Stimulated activated CD4-positive, alpha-beta T cell treated with anti-CD3 and anti-CD28 coated beads, TNF-alpha, amount 100 ng/mL, for 48 hours (primary cell): ENCODE measurements around the gene KRT12.

Source experiments
- DNase-seq, 3 donors: peaks; one replicate each; pipeline ENCODE4 v3.0.0-alpha.2; 2020; ENCODE audit warnings: low read depth in 3 of 3

The KRT12 gene

DNA sequence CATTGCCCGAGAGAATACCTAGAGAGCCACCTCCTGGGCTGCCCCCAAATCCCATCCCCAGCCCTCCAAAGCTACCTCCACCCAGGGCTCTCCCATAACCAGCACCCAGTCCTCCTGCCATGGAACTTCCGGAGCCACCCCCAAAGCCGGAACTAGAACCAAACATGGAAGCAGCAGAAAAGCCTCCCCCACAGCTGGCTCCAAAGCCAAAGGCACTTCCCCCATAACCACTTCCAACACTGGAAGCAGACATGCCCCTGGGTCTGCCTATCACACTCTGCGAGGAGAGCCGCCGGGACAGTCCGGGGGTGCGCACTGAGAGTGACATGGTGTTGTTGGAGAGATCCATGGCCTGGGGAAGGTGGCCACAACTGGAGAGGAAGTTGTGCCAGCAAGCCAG is at the start of gene KRT12:
Gene KRT12 (minus strand): TSS at position 386 of the 400 bp plus-strand sequence. CDS start 37 bp downstream, at position 349.
- no peak for DNase-seq

DNA sequence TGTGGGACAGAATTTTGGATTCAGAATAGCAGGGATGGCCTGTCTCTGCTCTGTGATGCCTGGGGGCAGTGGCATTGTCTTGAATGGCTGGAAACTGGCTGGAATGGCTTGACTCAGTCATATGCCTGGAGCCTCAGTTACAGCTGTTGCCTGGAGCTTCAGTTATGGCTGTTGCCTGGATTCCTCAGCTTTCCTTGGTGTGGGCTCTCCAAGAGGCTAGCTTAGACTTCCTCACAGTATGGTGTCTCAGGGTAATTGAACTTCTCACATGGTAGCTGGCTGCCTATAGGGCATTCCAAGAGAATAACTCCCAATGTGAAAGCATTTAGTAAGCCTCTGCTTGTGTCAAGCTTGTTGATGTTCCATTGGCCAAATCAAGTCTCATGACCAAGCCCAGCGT is 49.3 kb upstream of the KRT12 start:
- DNase-seq: no peak

DNA sequence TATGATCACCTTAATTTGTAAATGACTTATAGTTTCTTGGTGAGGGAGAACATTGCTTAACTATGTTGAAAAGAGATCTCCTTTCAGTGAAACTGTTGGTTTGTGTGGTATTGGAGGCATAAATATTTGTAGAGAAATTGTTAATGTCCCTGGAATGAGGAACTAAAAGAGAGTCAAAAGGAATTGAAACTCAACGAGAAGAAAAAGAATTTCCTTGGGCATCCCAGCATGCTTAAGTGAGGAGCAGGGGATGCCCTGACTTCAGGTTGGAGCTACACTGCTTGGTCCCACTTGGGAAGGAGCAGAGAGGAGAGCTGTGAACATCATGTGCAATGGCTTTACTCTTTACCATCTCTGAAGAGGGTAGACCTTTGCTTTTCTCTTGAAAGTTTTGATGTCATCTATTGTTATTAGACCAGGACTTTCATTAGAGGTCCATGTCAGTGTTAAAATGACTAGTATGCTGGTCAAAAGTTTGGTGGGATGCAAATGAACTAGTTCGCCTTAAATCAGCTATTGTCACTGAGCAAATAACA is 48.8 kb upstream of the KRT12 start:
- DNase-seq: no peak

DNA sequence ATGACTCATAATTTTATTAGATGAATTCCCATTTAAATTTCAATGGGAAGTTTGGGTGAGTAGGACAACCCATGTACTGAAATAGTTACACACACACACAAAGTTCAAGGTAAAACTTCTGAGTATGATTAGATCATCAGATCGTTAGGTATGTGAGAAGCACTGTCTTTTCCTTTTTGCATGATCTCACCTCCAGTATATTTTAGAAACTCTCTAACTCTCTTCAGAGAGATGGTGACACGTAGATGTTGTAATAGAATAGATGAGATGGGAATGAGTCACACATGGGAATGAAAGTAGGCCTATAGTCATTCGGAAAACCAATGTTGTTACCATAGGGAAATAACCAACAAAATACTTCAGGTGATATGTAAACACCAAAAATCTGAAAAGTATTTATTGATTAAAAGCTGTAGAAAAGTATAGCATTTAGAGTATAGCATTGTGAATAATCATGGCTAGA is 48.2 kb upstream of the KRT12 start:
- DNase-seq: no peak

DNA sequence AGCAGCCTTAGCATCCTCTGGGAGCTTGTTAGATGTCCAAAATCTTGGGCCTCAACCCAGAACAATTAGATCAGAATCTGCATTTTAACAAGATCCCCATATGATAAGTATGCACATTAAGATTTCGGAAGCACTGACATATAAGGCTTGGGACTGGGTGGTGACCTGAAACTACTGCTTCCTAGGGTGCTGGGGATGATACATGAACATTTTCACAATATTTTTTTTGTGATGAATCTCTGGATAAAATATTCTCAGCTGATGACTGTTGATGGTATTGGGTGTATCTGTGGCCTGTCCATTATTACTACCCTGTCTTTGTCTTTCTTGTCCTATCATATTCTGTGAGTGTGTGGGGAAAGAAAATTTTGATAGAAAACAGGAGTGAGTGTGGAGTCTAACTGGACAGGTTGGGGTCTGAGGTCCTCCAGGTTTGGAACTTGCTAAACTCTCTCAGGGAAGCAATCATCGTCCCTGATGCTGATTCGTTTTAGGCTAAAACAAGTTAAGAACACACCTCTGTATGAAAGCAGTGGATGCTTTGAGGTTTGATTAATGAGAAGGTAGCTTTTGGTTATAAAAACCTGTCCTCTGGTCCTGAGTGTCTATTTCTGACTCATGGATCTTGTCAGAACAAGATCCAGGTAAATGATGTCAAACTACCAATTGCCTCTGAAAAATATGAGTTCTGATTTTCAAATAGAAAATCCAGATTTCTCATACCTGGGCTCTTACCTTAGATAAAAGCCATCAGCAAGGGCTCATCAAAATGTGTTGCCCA is 47.2 kb upstream of the KRT12 start:
- no peak for DNase-seq

DNA sequence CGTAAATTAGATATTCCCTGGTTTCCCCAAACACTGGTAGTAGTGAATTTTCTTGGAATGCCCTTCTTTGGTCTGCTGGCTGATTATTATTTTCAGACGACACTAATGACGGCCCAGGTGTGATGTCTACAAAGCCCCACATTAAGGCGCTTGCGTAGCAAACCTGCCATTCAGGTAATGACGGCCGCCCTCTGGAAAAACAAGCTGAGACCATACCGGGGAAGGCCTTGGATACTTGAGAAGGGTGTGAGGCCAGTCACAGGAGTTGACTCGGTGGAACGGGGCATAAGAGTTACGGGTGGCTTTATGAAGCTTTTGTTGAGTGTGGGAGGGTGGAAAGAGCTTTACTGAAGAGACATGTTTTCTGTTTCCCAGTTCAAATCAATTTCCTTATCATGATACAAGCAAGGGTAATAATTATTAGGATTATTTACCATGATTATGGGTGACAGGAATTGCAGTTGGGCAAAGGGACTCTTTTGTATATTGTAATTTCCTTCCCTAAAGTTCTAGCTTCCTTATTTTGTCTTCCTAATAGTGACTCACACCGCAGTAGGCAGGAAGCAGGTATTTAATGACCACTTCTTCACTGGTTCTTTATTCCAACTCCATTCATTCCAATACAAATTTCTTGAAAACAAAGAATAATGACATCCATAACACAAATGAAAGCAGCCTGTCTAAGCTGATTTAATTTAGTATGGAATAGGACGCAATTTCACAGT is 45.6 kb upstream of the KRT12 start:
- no peak for DNase-seq

- no peak for DNase-seq
Measured at GRCh38 chr17:40910441-40910841, 43.4 kb upstream of the KRT12 start.

DNA sequence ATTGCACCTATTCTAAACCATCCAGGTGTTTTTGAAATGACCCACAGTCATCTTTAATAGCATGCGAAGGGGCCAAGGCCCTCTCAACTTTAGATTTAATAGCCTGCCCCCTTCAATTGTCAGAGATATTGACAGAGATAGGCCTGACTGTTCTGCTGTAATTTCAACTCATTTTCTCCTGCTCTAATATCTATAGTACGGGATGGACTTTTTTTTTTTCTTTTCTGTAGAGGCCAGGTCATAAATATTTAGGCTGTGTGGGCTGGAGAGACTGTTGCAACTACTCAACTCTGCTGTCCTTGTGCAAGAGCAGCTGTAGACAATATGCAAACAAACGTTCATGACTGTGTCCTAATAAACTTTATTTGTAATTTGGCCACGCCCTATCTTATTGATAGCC is 42.7 kb upstream of the KRT12 start:
- no peak for DNase-seq

DNA sequence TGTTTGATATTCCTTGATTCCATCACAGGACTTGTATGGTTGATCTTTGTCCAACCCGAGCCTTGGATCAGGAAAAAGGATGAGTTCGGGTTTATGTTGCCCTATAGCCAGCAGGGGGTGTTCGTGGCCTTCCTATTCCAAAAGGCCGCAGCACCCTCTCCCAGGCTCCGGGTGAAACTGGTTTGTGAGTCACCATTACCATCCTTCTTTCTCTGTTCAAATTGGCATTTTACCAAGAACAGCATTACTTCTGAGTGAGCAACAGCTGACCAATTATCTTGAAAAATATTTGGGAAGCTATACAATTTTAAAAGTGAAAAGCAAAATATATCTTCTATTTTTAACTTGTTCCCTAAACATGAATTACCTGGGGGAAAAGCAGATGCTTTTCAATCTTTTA is 42.3 kb upstream of the KRT12 start:
- peak; percentile 44 to 57 (median 44) for DNase-seq

DNA sequence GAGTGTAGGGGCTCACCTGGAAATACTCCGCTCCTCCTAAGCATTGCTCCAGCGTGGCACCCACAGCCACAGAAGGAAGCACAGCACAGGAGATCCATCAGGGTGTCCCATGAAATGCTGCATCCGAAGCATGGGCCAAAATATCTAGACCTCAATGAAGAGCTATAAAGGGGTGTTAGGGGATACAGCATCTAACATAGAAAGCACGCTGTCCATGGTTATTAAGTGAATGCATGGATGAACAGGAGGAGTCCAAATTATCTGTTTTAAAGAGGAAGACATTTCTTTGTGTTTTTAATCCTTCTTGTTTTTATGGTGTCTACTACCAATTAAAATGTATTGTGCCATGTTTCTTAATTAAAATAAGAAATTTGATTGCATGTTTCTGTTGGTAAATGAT is 39.6 kb upstream of the KRT12 start:
- DNase-seq: no peak

DNA sequence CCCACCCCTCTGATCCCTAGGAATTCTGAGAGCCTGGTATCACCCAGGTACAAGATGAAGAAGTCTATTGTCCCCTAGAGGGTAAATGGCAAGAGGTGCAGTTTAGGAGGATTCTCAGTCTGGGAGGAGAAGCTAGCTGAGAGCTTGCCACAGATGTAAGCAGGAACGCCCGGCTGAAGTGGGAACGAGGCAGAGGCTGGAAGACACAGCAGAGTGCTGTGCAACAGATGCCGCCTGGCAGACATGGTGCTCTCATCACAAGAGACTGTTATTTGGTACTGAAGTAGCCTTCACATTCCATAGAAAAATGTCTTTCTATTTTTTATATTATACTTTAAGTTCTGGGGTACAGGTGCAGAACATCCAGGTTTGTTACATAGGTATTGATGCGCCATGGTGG is 38.3 kb upstream of the KRT12 start:
- DNase-seq: no peak

DNA sequence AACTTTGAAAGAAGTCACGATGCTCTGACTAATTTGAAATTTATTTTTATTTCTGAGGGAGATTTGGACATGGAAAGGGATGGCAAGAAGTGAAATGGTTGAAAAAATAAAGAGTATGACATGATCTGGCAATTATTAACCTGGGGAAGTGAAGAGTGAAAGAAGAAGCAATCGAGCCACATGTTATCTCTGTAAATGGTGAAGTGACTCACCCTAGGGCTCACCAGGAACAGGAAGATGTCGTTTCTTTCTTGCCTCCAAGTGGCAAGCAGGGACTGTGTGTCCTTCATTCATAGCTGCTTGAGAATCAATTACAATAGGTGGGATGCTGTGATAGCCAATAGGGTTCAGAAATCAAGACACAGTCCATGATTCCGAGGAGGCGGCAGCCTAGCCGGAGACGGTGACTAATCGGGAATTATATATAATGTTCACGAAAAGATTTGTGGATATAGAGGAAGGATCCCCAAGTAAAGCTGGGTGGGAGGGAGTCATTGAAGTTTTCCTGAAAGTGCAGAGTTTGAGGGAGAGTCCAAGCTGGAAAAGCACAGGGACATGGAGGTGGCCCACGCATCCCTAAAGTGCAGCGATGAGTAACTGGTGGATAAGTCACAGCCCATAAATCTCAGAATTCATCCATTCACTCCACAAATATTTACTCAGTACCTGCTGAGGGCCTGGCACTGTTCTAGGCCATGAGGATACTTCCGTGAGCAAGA is 36.3 kb upstream of the KRT12 start:
- DNase-seq: no peak

DNA sequence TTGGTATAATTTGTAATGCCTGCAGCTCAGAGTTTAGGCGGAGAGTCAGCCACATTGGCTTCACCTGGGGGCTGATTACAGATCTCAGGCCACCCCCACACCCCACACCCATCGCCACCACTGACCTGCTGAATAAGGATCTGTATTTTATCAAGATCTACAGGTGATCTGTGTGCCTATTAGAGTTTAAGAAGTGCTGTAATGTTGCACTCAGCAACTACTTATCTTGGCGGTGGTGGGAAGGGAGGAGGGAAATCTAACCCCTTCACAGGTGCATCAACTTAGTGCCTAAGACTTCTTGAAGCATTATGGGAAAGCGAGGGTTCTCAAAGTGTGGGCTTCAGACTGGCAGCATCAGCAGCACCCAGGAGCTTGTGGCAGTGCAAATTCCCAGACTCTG is 35.5 kb upstream of the KRT12 start:
- no peak for DNase-seq

DNA sequence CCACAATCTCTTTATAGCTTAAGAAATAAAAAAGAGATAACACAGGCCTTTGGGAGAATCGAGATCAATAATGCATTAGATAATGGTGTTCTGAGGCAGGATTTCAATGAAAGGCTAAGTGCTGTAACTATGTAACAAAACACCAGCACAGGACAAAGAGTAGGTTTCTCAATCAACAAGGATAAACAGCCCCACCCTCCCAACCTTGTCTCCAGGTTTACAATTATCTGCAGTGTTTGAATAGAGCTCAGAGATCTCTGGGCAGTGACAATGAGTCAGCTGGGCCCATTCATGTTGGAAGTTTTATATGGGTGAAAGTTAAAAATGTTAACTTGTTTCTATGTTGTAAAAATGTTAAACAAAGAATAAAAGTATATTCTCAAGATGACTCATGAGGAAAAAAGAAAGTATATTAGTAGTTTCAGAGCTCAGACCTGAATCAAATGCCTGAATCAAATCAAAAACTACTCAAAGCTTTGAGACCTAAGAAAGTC is 35.0 kb upstream of the KRT12 start:
- DNase-seq: no peak

DNA sequence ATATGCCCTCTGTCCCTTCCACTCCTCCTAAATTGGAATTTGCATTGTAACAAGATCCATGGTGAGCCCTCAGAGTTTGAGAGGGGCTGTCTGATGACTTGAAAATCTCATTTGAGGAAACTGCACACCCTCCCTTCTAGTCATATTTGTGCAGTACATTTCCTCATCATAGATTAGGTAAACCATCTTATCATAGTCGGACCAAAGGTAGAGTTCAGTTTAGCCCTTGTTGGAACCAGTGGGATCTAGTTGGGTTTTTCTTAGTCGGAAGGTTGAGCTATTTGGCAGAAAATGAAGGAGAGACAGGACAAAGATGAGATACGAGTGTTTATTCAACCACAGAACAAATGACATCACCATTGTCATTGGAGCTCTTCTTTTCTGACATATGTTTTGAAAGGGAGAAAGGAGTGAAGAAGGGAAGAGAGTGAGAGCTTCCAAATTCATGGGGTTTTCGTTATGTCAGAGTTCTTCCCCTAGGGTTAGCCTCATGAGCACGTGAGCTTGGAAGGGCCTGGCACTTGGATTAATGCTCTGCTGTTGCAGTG is 33.9 kb upstream of the KRT12 start:
- no peak for DNase-seq

- DNase-seq: no peak
Measured at GRCh38 chr17:40896916-40897455, 30.0 kb upstream of the KRT12 start.

DNA sequence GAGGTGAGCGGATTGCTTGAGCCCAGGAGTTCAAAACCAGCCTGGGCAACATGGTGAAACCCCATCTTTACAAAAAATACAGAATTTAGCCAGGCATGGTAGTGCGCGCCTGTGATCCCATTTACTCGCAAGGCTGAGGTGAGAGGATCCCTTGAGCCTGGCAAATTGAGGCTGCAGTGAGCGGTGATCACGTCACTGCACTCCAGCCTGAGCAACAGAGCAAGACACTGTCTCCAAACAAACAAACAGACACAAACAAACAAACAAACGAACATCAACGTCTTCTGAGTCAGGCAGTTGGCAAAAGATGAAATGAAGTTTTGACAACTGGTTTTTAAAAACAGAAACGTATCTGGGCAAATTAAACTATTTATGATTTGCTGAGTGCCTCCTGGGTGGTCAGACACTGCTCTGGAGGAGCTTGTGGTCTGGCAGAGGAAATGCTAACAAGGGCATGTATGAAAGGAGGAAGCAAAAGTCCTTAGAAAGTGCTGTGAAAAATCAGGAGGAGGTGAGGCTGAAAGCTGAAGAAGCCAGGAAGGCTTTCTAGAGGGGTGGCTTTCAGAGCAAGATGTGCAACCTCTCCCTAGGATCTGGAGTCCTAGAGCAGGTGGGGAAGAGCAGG is 28.2 kb upstream of the KRT12 start:
- DNase-seq: no peak

GRCh38 chr17:40888196-40888720 is 21.2 kb upstream of the KRT12 start:
- no peak for DNase-seq

- DNase-seq: no peak
Measured at GRCh38 chr17:40886090-40886489, 19.1 kb upstream of the KRT12 start.

- DNase-seq: no peak
Measured at GRCh38 chr17:40884708-40885512, 17.9 kb upstream of the KRT12 start, which contains the start of gene KRT20. Gene KRT20, minus strand, starts transcription at chr17:40885242. Its CDS starts 57 bp downstream, at chr17:40885185.
